GM21619 (cell line): ENCODE data around the gene RELL1.

ENCODE experiments used
- ATAC-seq: cut with Tn5 transposase; IDR thresholded peaks from one replicate; pipeline ENCODE4 v1.9.1; 2021; ENCODE audit not compliant: unreplicated experiment

Gene RELL1

GRCh38 chr4:37686373-37687193 lies at the start of gene RELL1:
TSS of gene RELL1 (minus strand) at chr4:37686376. CDS start at chr4:37686287, 89 bp downstream.
- peak; percentile 74 for ATAC-seq

GRCh38 chr4:37735578-37735977 lies 49.4 kb upstream of the RELL1 start:
- ATAC-seq, result no peak

GRCh38 chr4:37734989-37735388 lies 48.8 kb upstream of the RELL1 start:
- ATAC-seq, result no peak

DNA sequence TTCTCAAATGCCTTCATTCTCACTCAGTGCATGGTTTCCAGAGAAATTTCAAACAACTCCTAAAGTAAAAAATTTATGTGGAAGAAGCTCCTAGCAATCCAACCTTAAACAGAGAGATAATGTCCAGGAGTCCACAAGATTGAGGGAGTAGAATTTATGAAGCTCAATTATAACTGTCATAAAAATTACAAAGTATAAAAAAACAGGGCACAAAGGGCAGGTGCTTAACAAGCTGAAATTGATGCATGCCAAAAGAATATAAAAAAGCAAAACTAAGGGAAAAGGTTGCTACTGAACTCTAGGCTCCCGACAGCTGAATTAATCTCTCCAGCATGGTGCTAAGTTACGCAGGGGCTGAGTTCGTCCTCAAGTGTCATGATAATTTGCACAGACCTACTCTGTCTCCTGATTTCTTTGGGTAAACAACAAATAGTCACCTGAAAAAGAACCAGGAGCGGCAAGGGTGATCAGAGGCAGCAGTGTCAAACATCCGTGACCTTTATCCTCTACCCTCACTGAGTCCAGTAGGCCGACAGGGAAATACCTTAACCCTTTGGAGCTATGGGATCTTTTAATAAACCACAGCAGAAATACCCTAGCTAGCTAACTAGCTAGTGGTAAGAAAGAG lies 47.2 kb upstream of the RELL1 start:
- ATAC-seq, result no peak

DNA sequence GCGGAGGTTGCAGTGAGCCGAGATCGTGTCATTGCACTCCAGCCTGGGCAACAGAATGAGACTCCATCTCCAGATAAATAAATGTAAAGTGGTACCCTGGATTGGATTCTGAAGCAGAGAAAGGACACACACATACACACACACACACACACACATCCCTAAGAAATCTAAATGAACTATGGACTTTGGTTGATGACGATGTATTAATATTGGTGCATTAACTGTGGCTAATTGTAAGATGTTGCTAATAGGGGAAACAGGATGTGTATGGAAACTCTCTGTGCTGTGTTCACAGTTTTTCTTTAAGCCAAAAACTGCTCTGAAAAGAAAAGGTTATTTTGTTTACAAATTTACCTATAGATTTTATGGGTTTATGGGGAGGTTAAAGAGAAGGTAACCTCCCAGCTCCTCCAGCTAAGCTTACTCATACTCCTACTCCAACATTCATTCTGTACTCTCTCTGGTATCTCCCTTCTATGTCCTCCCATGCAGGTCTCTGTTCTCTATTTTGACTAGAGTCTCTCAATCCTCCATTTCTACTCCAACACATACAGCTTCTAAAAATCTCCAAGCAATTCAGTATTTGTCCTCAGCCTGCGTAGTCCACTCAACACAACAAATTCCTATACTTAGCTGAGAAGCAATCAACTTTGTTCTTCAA lies 46.5 kb upstream of the RELL1 start:
- no peak for ATAC-seq

- no peak for ATAC-seq
Observed at GRCh38 chr4:37729649-37730004, 43.5 kb upstream of the RELL1 start.

- ATAC-seq, result no peak
Observed at GRCh38 chr4:37728064-37728463, 41.9 kb upstream of the RELL1 start.

GRCh38 chr4:37727635-37728034 lies 41.5 kb upstream of the RELL1 start:
- no peak for ATAC-seq

- ATAC-seq, result no peak
Observed at GRCh38 chr4:37726666-37727065, 40.5 kb upstream of the RELL1 start.

GRCh38 chr4:37725718-37726117 lies 39.5 kb upstream of the RELL1 start:
- ATAC-seq, result no peak

- ATAC-seq, result no peak
Observed at GRCh38 chr4:37723067-37723466, 36.9 kb upstream of the RELL1 start.

- ATAC-seq, result no peak
Observed at GRCh38 chr4:37721995-37722638, 35.9 kb upstream of the RELL1 start.

DNA sequence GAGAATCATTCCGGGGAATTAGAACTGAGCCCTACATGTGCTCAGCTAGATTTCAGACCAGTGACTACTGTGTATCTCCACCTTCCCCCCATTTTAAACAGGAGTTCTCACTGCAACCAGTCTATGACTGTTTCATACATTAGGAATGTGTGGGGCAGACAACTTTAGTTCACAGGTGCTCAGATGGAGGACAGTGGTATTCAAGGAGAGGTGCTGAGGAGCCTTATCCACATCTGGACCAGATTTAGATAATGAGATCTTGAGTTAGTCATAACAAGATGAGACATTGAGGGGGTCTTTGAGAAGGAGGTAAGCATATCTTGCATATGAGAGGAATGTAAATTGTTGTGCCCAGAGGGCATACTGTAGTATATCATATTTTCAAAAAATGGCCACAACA lies 32.8 kb upstream of the RELL1 start:
- no peak for ATAC-seq

DNA sequence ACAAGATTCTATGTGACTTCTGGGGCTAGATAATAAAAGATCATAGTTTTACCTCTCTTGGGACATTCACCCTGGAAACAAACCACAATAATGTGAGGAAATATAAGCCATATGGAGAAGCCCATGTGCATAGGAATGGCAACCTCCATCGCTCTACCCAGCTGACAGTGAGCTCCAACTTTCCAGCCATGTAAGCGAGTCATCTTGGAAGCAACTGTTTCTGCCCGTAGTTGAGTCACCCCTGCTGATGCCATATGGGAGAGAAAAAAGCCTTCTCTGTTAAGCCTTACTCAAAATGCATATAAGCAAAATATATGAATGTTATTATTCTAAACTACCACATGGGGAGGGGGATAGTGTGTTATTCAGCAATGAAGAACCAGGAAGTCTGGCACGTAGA lies 31.4 kb upstream of the RELL1 start:
- no peak for ATAC-seq

- ATAC-seq, result peak; percentile 84
Observed at GRCh38 chr4:37715889-37716402, 29.8 kb upstream of the RELL1 start.

- no peak for ATAC-seq
Observed at GRCh38 chr4:37710491-37710890, 24.3 kb upstream of the RELL1 start.

GRCh38 chr4:37706032-37706431 lies 19.9 kb upstream of the RELL1 start:
- ATAC-seq, result no peak

GRCh38 chr4:37705571-37705970 lies 19.4 kb upstream of the RELL1 start:
- no peak for ATAC-seq

DNA sequence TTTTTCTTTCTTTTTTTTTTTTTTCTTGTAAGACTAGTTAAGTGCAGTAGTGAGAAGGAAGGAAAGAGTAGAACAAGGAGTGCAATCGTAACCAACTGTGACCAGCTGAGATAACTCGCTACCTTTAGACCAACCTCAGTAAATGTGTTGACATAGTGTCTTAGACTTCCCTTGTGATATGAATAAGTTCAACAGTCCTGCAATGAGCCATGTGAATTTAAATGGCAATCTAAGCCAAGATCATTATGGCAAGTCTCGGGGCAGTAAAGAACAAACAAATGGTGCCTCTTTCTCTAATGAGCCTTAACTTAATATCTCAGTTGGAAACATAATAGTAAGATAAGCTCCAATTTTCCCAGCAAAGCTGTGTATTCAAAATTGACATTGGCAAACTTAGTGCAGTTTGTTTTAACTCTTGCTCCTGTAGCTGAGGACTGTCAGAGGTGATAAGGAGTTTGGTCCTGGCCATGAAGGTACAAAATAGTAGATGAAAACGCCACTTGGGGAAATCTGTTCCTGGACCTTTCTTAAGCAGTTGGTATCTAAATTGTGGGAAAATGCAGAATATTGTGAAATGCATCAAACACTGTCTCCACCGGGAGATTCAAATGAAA lies 13.8 kb upstream of the RELL1 start:
- ATAC-seq, result no peak

DNA sequence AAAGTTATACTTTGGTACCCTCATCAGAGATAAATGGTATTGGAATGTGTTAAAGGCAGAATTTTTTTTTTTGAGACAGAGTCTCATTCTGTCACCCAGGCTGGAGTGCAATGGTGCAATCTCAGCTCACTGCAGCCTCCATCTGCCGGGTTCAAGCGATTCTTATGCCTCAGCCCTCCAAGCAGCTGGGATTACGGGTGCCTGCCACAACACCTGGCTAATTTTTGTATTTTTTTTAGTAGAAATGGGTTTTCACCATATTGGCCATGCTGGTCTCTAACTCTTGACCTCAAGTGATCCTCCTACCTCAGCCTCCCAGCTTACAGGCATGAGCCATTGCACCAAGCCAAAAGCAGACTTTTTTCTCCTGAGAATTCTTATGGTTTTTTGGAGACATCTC lies 11.4 kb upstream of the RELL1 start:
- ATAC-seq, result no peak
